GM13976 (cell line): Measurements from ENCODE around the gene ZNF337.

Source experiments
- DNase-seq: peaks from one replicate; pipeline ENCODE4 v3.0.0; 2012; ENCODE audit warnings: low spot score
- CTCF ChIP-seq: IDR thresholded peaks from 2 replicates; pipeline ENCODE4 v1.5.1; 2012; ENCODE audit warnings: borderline replicate concordance, mild to moderate bottlenecking; ENCODE audit not compliant: insufficient read depth; ENCODE audit errors: extremely low read depth, missing control alignments, control extremely low read depth
- in situ Hi-C: fragments of 300-500 bp; cut with MboI; formaldehyde crosslinking; loops from one replicate; pipeline ENCODE4 v1.12.0; 2022; ENCODE audit warnings: low sequenced_read_pairs, mixed read lengths, inconsistent platforms; ENCODE audit not compliant: unreplicated experiment

Gene ZNF337

GRCh38 chr20:25629816-25630499 is 66.7 kb downstream of the ZNF337 start:
- no peak for TF ChIP-seq CTCF
- no peak for DNase-seq
- in situ Hi-C loops = no loop called here

DNA sequence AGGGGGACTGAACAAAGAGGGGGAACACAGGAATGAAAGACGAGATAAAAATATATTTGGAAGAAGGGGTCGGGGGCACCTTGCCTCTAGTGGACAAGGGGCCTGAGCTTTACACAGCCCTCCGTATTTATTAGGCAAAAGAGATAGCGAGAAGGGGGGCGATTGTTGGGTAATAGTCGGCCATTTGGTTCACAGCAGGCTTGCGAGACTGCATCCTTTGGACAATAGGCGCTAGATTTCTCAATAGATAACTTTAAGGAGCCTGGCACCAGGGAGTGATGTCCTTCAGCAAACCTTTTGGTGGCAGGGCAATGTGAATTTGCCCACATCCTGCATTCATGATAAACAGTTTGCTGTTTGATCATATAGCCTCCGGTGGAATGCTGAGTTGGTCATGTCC is 69.9 kb downstream of the ZNF337 start:
- no peak for DNase-seq
- in situ Hi-C loops = no loop called here
- no peak for TF ChIP-seq CTCF

DNA sequence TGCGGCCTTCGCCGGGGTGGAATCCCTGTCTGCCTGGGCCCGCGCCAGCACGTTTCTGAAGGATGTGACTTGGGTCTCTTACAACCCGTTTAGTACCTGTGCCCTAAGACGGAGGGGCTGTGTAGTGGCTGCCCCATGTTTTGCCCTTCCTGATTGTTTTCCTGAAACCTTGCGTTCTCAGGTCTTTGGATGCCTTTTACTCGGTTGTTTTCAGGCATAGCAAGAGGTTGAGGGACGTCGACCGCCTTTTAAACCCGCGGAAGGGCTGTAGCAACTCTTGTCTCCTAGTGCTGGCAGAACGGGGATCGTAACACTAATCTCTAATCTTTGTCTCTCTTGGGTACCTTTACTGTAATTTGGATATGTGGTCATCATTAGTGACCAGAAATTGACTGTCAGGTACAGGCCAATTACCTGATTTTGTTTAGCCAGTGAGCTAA is 72.1 kb downstream of the ZNF337 start:
- TF ChIP-seq CTCF = no peak
- no peak for DNase-seq
- in situ Hi-C loops = no loop called here
